Stimulated activated CD8-positive, alpha-beta memory T cell treated with anti-CD3 and anti-CD28 coated beads, Interleukin-7, amount 100 ng/mL, for 1 hour (primary cell): ENCODE data around the gene TCEA3.
"Not testable (repeated sequence)": the region's sequence is repeated elsewhere in the genome, so short reads cannot be mapped to it uniquely, and the experiment has no call there.

Experiments
- DNase-seq, 2 donors: peaks; one replicate each; pipeline ENCODE4 v3.0.0-alpha.2; 2020; ENCODE audit warnings: low read depth in 2 of 2

Gene TCEA3

DNA sequence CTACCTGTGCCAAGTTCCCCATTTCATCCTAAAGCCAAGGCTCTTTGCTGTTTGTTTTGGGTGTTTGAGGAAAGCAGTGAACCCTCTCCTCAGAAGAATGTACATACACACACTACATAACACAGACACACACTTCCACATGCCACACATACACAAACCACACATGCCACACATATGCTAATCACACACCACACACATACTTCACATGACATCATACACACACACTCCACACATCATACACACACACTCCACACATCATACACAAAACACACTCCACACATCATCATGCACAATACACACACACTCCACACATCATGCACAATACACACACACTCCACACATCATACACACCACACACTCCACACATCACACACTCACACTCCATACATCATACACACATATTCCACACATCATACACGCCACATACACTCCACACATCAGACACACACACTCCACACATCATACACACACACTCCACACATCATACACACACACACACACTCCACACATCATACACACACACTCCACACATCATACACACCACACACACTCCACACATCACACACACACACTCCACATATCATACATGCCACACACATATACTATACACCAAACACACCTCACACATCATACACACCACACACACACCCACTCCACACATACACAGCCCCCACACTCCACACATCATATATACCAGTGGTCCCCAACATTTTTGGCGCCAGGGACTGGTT, 32.3 kb downstream of the TCEA3 start:
- no peak for DNase-seq

DNA sequence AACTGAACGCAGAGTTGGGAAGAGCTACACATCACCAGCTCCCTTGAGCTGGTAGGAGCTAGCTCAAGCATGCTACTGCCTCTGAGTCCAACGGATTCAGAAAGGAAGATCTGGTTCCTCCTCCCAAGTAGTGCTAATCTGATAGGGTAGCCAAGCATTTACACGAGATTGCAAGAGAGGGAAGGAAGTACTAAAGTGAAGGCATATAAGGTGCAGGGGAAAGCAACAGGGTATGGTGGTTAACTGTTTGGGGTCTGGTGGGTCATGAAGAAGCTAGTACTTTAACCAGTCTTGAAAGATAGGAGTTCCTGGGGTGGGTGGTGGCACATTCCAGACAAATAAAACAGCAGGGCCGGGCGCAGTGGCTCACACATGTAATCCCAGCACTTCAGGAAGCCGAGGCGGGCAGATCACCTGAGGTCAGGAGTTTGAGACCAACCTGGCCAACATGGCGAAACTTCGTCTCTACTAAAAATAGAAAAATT, 34.7 kb downstream of the TCEA3 start:
- no peak for DNase-seq

DNA sequence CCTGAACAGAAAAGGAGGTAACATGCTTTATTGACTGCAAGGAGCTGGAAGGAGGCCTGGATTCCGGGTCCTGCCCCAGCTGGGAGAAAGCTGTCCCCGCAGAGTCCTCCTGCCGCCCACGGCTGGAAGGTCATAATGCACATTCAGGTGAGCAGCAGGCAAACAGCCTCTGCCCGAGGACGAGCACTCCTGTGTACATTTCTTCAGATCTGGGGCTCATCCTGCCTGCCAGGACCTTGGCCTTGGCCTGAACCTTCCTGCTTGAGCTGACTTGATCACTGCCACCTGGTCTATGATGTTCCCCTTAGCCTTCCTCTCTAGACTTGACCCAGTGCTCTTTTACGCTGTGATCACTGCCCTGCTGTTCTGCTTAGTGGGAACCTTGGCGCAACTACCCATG, 37.1 kb downstream of the TCEA3 start:
- no peak for DNase-seq

GRCh38 chr1:23385119-23385621, 39.4 kb downstream of the TCEA3 start:
- no peak for DNase-seq

GRCh38 chr1:23384312-23385058, 40.1 kb downstream of the TCEA3 start:
- no peak for DNase-seq

GRCh38 chr1:23383577-23384311, 40.8 kb downstream of the TCEA3 start:
- DNase-seq: no peak

GRCh38 chr1:23381233-23381885, 43.2 kb downstream of the TCEA3 start:
- DNase-seq: no peak

DNA sequence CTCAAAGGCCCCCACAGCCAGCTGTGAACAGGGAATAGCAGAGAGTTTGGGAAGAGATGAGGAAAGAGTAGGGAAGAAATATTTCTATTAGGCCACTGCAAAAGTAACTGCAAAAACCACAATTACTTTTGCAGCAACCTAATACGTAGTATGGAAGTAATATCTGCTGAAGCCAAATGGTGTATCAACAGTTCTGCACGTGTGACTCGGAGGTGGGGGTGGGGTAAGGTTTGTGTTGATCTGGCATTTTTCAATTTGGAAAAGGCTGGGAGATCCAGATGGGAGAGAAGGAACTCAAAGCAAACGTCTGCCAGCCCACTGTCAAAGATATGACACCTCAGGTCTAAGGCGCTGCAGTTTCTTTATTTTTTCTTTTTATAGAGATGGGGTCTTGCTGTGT, 43.8 kb downstream of the TCEA3 start:
- DNase-seq: no peak

DNA sequence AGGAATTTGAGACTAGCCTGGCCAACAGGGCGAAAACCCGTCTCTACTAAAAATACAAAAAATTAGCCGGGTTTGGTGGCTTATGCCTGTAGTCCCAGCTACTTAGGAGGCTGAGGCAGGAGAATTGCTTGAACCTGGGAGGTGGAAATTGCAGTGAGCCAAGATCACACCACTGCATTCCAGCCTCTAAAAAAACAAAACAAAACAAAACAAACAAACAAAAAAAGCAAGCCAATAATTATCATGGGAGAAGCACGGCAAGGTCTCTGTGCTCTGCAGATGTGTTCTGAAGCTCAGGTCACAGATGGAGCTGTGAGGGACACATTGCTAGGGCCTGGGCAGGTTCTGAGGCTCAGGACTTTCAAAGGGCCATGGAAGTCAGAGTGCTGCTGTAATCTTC, 44.3 kb downstream of the TCEA3 start:
- not testable (repeated sequence) for DNase-seq

GRCh38 chr1:23376890-23377811, 47.4 kb downstream of the TCEA3 start:
- DNase-seq: no peak

GRCh38 chr1:23374079-23374735, 50.3 kb downstream of the TCEA3 start:
- DNase-seq: not testable (repeated sequence)

DNA sequence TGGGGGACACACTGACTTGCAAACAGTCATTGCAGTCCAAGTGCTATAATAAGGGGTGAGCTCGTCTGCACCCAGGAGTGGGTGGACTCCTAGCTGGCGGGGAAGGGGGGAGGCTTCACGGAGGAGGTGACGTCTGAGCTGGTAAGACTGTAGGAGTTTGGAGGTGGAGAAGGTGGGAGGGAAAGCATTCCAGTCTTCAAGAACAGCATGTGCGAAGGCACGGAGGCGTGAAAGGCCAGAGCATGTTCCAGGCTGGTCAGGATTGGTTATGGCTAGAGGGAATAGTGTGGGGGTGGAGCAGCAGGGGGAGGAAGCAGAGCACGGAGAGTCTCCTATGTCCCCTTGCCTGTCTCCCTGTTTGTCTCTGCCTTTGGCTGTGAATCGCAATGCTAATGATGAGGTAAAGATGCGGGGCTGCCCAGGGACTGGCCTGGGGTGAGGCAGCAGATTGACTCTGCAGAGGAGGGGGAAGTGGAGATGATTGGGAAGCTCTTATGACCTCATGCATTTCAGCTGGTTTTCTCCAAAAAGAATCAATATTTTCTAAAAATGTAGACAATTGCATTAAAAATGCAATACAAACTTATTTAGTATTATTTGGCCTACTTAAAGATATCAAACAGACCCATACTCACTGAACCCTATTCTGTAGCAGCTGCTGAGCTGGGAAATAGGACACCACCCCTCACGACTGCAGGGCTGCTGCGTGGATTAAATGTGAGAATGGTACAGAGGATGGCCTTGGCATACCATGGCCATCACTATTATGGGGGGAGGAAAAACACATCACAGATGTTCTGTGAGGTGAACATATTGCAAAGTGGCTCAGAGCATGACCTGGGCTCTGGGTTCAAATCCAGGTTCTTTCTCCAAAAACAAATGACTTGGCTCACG, 52.3 kb downstream of the TCEA3 start:
- DNase-seq: no peak

DNA sequence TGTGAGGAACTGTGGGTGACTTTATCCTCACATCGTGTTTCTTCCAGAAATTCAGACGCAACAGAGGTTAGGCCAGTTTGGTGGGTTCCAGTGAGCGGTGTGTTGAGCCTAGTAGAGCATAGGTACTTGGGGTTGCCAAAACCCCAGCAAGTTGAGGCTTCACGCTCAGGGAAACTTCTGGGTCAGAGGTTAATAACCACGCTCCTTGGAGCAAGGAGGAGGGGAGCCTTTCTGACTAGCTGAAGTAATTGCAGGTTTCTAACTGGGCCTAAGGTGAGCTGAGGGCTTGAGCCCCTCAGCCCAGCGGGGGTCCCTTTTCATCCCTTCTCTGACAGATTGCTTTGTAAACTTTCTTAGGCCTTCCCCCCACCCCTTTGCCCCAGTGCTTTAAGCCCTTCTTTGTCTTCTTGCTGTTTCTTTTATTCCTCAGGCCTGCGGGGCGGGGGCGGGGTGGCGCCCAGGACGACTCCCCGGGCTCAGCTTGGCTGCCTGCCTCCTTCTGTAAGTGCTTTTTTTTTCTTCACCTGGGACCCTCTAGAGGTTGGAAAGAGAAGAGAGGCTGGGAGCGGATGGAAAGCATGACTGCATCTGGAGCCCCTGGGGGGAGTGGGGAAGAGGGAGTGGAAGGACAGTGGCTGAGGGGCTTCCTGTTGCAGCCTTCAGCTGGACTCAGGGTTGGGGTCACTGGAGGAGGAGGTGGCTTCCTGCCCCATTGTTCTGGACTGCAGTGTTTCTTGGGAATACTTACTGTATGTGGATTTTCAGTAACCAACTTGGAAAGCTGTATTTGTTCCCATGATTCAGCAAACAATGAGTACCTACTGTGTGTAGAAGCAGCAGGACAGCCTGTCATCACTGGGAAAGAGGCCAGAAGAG, 53.6 kb downstream of the TCEA3 start:
- no peak for DNase-seq

DNA sequence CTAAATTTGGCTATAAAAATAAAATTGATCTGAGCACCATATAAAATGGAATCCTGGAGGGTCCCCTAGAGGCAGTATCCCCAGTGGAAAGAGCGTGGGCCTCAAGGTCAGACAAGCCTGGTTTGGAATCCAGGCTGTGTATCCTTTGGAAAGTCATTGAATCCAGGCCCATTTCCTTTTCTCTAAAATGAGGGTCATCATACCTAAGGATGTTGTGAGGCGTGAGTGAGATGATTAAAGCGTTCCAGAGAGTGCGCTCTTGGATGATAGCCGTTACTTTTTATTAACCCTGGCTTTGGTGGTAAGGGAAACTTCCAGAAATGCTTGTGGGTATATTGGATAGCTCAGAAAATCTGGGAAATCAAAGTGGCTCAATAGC, 54.2 kb downstream of the TCEA3 start:
- no peak for DNase-seq

DNA sequence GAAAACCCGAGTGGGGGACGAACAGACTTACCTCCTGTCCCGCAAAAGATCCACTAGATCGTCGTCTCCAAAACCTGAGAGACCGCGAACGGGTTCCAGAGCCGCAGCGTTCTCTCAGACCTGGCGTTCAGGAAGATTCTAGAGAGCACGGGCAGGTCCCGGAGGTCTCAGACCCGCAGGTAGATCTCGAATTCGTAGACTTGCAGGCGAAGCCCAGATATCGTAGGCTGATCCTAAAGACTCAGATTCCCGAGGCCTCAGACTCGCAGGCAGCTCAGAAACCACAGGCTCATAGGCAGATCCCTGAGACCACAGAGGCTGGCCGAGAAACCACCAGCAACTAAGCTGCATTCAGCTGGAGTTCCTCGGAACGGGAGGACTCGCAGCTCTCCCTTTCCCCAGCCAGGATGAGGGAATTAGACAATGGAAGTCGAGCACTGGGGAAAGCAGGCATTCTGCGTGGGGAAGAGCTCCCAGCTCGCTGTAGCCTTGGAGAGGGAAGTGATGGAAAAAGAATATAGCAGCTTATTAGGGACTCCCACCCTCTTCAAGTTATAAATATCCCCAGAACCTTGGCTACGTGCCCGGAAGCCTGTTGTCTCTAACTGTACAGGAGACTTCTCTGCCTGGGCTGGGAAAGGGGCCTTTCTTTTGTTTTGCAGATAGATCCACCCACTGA, 55.1 kb downstream of the TCEA3 start, which contains the start of gene ZNF436:
Gene ZNF436 (minus strand): TSS at position 502 of the 679 bp plus-strand sequence. CDS start 1,831 bp downstream, outside the sequence.
- peak in 1 of 2 donors; percentile 23 for DNase-seq

DNA sequence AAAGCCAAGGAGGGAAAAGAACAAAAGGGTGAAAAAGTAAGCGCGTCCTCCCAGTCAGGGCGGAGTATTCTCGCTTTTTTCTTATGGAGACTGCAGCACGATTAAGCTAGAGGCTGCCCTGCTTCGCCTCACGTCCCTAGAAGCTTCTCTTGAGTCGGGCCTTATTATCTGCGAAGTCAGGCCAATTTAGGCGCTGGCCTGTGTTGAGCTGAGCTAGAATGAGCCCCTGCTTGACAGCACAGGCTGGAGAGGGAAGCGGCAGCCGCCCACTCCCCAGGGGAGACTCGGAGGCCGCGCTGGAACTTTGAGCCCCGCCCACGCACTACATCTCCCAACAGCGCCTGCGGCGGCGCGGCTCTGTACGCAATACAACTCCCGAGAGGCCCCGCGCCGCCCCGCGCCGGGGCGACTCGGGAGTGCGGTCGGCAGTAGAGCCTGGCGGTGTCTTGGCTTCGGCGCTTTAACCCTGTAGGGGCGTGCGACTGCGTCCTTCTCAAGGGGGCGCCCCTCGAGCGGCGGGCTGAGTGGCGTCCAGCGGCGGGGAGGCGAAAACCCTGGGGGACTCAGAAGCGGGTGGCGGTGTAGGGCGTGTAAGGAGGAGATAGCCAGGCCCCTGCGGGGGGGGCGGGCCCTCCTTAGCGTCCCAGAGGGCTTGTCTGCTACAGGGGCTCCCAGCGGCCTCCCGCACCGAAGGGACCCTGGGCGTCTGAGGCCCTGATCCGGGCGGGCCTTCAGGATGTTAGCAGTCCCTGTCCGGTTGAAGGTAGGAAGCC, 55.8 kb downstream of the TCEA3 start:
- peak; percentile 62 to 71 for DNase-seq
